ENCODE measurements around the gene COL1A1.

GRCh38 chr17:50207792-50208567, 6.5 kb upstream of the COL1A1 start:
- TF ChIP-seq CTCF (IDR thresholded peaks at IDR 0.05) (no peak), POLR2AphosphoS5 (IDR thresholded peaks at IDR 0.05; ENCODE audit: low read depth, low read length) (no peak), MAX (IDR thresholded peaks at IDR 0.05; ENCODE audit: low read depth) (no peak), ZBTB33 (IDR thresholded peaks at IDR 0.05; ENCODE audit: borderline replicate concordance, low read depth) (no peak), CHD2 (IDR thresholded peaks at IDR 0.05; ENCODE audit: low read length, partially characterized antibody) (no peak), EZH2phosphoT487 (IDR thresholded peaks at IDR 0.05; ENCODE audit: borderline replicate concordance, low read depth) (no peak), GATA2 (CRISPR knock-in tag; IDR thresholded peaks at IDR 0.05) (no peak), USF2 (IDR thresholded peaks at IDR 0.05; ENCODE audit: borderline replicate concordance, low read depth, low read length) (no peak), RFX5 (IDR thresholded peaks at IDR 0.05; ENCODE audit: low read length) (no peak), TEAD4 (IDR thresholded peaks at IDR 0.05; ENCODE audit: borderline replicate concordance, insufficient read depth) (no peak), SIN3A (IDR thresholded peaks at IDR 0.05; ENCODE audit: borderline replicate concordance, low read depth, low read length) (no peak)
